Cardiac muscle cell (in vitro differentiated cells and primary cell): ENCODE measurements around the gene CABLES2. TPM values are rescaled to one million over a fixed set of nuclear protein-coding genes. Genes with fewer than 3 reads are reported as not detected.
A peak's percentile ranks its signal among the peaks of the same experiment; 100 is the strongest.
"Not testable (repeated sequence)": the region's sequence is repeated elsewhere in the genome, so short reads cannot be mapped to it uniquely, and the experiment has no call there.

ENCODE experiments used
- DNase-seq, 2 donors: peaks; one replicate each; pipeline versions ENCODE4 v3.0.0 to v3.0.0-alpha.2; 2010 to 2017; ENCODE audit warnings: low read depth in 1 of 2, low spot score in 1 of 2
- H3K27ac ChIP-seq: fragments of 200-600 bp; sonication (generic); 2 replicates; pipeline ENCODE4 v1.5.1; 2016
- H3K27me3 ChIP-seq: fragments of 200-600 bp; sonication (generic); 2 replicates; pipeline ENCODE4 v1.6.0; 2016; ENCODE audit warnings: control low read depth
- H3K36me3 ChIP-seq: fragments of 200-600 bp; sonication (generic); 2 replicates; pipeline ENCODE4 v1.5.1; 2016; ENCODE audit warnings: control low read depth
- H3K4me1 ChIP-seq: fragments of 200-600 bp; sonication (generic); 2 replicates; pipeline ENCODE4 v1.8.1; 2017; ENCODE audit warnings: low read depth, mild to moderate bottlenecking, mixed run types
- H3K4me3 ChIP-seq: fragments of 200-600 bp; sonication (generic); 2 replicates; pipeline ENCODE4 v1.5.1; 2016; ENCODE audit warnings: mild to moderate bottlenecking
- H3K9me3 ChIP-seq: fragments of 200-600 bp; sonication (generic); 2 replicates; pipeline ENCODE4 v1.5.1; 2017; ENCODE audit warnings: low read depth, mild to moderate bottlenecking, control low read depth
- CTCF ChIP-seq: IDR thresholded peaks from 2 replicates; pipeline ENCODE4 v1.5.1; 2012; ENCODE audit warnings: low read depth, mild to moderate bottlenecking, low read length
- polyA plus RNA-seq: library from polyadenylated mRNA; unstranded; fragments of >200 nt; fragmentation: Nextera tagmentation; extraction: Ambion mirVana; gene quantifications from 2 replicates; pipeline ENCODE4 v1.2.1, GENCODE V29; 2016
- total RNA-seq: library from RNA; depleted of rRNA; stranded (reverse); fragments of >200 nt; gene quantifications from 2 replicates; pipeline ENCODE4 v1.2.3, GENCODE V29; 2016

The CABLES2 gene
- total and polyA plus RNA-seq, 2 experiments from 2014 or later: 17.9 to 21.4 TPM

GRCh38 chr20:62427172-62428001, 20.3 kb upstream of the CABLES2 start, which contains the start of gene RBBP8NL:
RBBP8NL (minus strand) TSS chr20:62427539; CDS start chr20:62419647, 7,892 bp downstream.
- H3K9me3 ChIP-seq: no peaks in the 10 kb centered on the region
- no peaks in the 10 kb centered on the region for H3K27me3 ChIP-seq
- H3K4me1 ChIP-seq: peaks cover 16% of the 10 kb centered on the region
- no peak for TF ChIP-seq CTCF
- no peak within 1 kb of the TSS for H3K27ac ChIP-seq
- no peak within 1 kb of the TSS for H3K4me3 ChIP-seq
- no peaks in the 10 kb centered on the region for H3K36me3 ChIP-seq
- DNase-seq: no peak

GRCh38 chr20:62426699-62427131, 19.6 kb upstream of the CABLES2 start:
- H3K27me3 ChIP-seq: no peaks in the 10 kb centered on the region
- H3K4me1 ChIP-seq: peaks cover 16% of the 10 kb centered on the region
- no peaks in the 10 kb centered on the region for H3K9me3 ChIP-seq
- peak in 1 of 2 donors; percentile 73 for DNase-seq
- no peak overlapping the region for H3K4me3 ChIP-seq
- no peak for TF ChIP-seq CTCF
- H3K27ac ChIP-seq: no peak overlapping the region
- H3K36me3 ChIP-seq: no peaks in the 10 kb centered on the region

- peaks cover 16% of the 10 kb centered on the region for H3K4me1 ChIP-seq
- not testable (repeated sequence) for H3K9me3 ChIP-seq, DNase-seq, H3K36me3 ChIP-seq, H3K27ac ChIP-seq, H3K4me3 ChIP-seq, H3K27me3 ChIP-seq
Measured at GRCh38 chr20:62426059-62426348, 18.9 kb upstream of the CABLES2 start.

GRCh38 chr20:62425281-62426058, 18.4 kb upstream of the CABLES2 start:
- no peaks in the 10 kb centered on the region for H3K9me3 ChIP-seq
- H3K27me3 ChIP-seq: no peaks in the 10 kb centered on the region
- H3K4me3 ChIP-seq: no peak overlapping the region
- no peaks in the 10 kb centered on the region for H3K36me3 ChIP-seq
- DNase-seq: no peak
- peaks cover 14% of the 10 kb centered on the region for H3K4me1 ChIP-seq
- H3K27ac ChIP-seq: no peak overlapping the region
- no peak for TF ChIP-seq CTCF

- Histone ChIP-seq H3K4me3 (no peak overlapping the region), H3K9me3 (no peaks in the 10 kb centered on the region), H3K4me1 (peaks cover 10% of the 10 kb centered on the region), H3K27me3 (no peaks in the 10 kb centered on the region), H3K27ac (no peak overlapping the region), H3K36me3 (no peaks in the 10 kb centered on the region)
- TF ChIP-seq CTCF: no peak
- DNase-seq: no peak
Measured at GRCh38 chr20:62424249-62425107, 17.4 kb upstream of the CABLES2 start.
